Central memory CD8-positive, alpha-beta T cell (primary cell): ENCODE data around the gene USP32.

ENCODE experiments used
- ATAC-seq: fragments of 150-1000 bp; cut with Tn5 transposase; replicated peaks from 2 replicates; pipeline ENCODE4 v1.10.0; 2022; ENCODE audit warnings: mild to moderate bottlenecking, moderate FRiP score, moderate number of reproducible peaks; ENCODE audit not compliant: poor library complexity, severe bottlenecking; ENCODE audit errors: extremely low read depth
- DNase-seq, 2 donors: peaks; one replicate each; pipeline ENCODE4 v3.0.0; 2021; ENCODE audit warnings: low spot score in 2 of 2
- H3K27ac Mint-ChIP-seq: one replicate; pipeline ENCODE4 v1.8.0; 2022; ENCODE audit warnings: low read depth, mild to moderate bottlenecking, moderate library complexity, mixed read lengths
- H3K27me3 Mint-ChIP-seq: one replicate; pipeline ENCODE4 v1.8.0; 2022; ENCODE audit warnings: mixed read lengths
- H3K36me3 Mint-ChIP-seq: one replicate; pipeline ENCODE4 v1.8.0; 2022; ENCODE audit warnings: mild to moderate bottlenecking, moderate library complexity, mixed read lengths; ENCODE audit not compliant: insufficient read depth
- H3K4me1 Mint-ChIP-seq: one replicate; pipeline ENCODE4 v1.8.0; 2022; ENCODE audit warnings: mixed read lengths
- H3K4me3 Mint-ChIP-seq: one replicate; pipeline ENCODE4 v1.8.0; 2022; ENCODE audit warnings: mild to moderate bottlenecking, moderate library complexity, mixed read lengths
- H3K9me3 Mint-ChIP-seq: one replicate; pipeline ENCODE4 v1.8.0; 2022; ENCODE audit warnings: mixed read lengths

Gene USP32

GRCh38 chr17:60293580-60294335 is 98.2 kb downstream of the USP32 start:
- Mint-ChIP-seq H3K36me3 (peaks cover 9% of the 10 kb centered on the region), H3K9me3 (no peaks in the 10 kb centered on the region), H3K4me3 (no peak overlapping the region), H3K27me3 (no peaks in the 10 kb centered on the region), H3K27ac (no peak overlapping the region), H3K4me1 (peaks cover 6% of the 10 kb centered on the region)
- DNase-seq = no peak
- no peak for ATAC-seq

GRCh38 chr17:60292697-60293096 is 99.2 kb downstream of the USP32 start:
- DNase-seq (no peak), ATAC-seq (no peak)
- peaks cover 6% of the 10 kb centered on the region for H3K4me1 Mint-ChIP-seq
- no peak overlapping the region for H3K4me3 Mint-ChIP-seq
- H3K9me3 Mint-ChIP-seq = no peaks in the 10 kb centered on the region
- H3K27ac Mint-ChIP-seq = no peak overlapping the region
- H3K27me3 Mint-ChIP-seq = no peaks in the 10 kb centered on the region
- peaks cover 13% of the 10 kb centered on the region for H3K36me3 Mint-ChIP-seq

- no peak overlapping the region for H3K4me3 Mint-ChIP-seq
- H3K27ac Mint-ChIP-seq = no peak overlapping the region
- ATAC-seq (no peak), DNase-seq (no peak)
- peaks cover 15% of the 10 kb centered on the region for H3K4me1 Mint-ChIP-seq
- H3K36me3 Mint-ChIP-seq = peaks cover 12% of the 10 kb centered on the region
- no peaks in the 10 kb centered on the region for H3K27me3 Mint-ChIP-seq
- no peaks in the 10 kb centered on the region for H3K9me3 Mint-ChIP-seq
Measured at GRCh38 chr17:60284709-60285108, 107.2 kb downstream of the USP32 start.

GRCh38 chr17:60283816-60284215 is 108.1 kb downstream of the USP32 start:
- Mint-ChIP-seq H3K36me3 (peaks cover 10% of the 10 kb centered on the region), H3K9me3 (no peaks in the 10 kb centered on the region), H3K4me1 (peaks cover 15% of the 10 kb centered on the region), H3K4me3 (no peak overlapping the region), H3K27me3 (no peaks in the 10 kb centered on the region), H3K27ac (peak overlapping the region; percentile 25)
- DNase-seq (no peak), ATAC-seq (no peak)

GRCh38 chr17:60280673-60281072 is 111.3 kb downstream of the USP32 start:
- H3K4me1 Mint-ChIP-seq = peaks cover 20% of the 10 kb centered on the region
- DNase-seq = no peak
- peaks cover 4% of the 10 kb centered on the region for H3K36me3 Mint-ChIP-seq
- H3K27me3 Mint-ChIP-seq = no peaks in the 10 kb centered on the region
- ATAC-seq = no peak
- H3K4me3 Mint-ChIP-seq = no peak overlapping the region
- H3K27ac Mint-ChIP-seq = no peak overlapping the region
- H3K9me3 Mint-ChIP-seq = no peaks in the 10 kb centered on the region

GRCh38 chr17:60278237-60278636 is 113.7 kb downstream of the USP32 start:
- Mint-ChIP-seq H3K4me3 (no peak overlapping the region), H3K27ac (no peak overlapping the region), H3K27me3 (no peaks in the 10 kb centered on the region), H3K36me3 (peaks cover 2% of the 10 kb centered on the region), H3K9me3 (no peaks in the 10 kb centered on the region), H3K4me1 (peaks cover 6% of the 10 kb centered on the region)
- DNase-seq = no peak
- no peak for ATAC-seq

- Mint-ChIP-seq H3K27me3 (no peaks in the 10 kb centered on the region), H3K9me3 (no peaks in the 10 kb centered on the region), H3K27ac (no peak overlapping the region), H3K36me3 (peaks cover 2% of the 10 kb centered on the region), H3K4me3 (no peak overlapping the region), H3K4me1 (peaks cover 6% of the 10 kb centered on the region)
- DNase-seq = no peak
- no peak for ATAC-seq
Measured at GRCh38 chr17:60277258-60277657, 114.7 kb downstream of the USP32 start.

GRCh38 chr17:60269417-60269816 is 122.5 kb downstream of the USP32 start:
- no peak overlapping the region for H3K27ac Mint-ChIP-seq
- ATAC-seq (no peak), DNase-seq (no peak)
- no peaks in the 10 kb centered on the region for H3K27me3 Mint-ChIP-seq
- no peaks in the 10 kb centered on the region for H3K4me1 Mint-ChIP-seq
- no peaks in the 10 kb centered on the region for H3K9me3 Mint-ChIP-seq
- H3K36me3 Mint-ChIP-seq = peaks cover 8% of the 10 kb centered on the region
- H3K4me3 Mint-ChIP-seq = no peak overlapping the region

GRCh38 chr17:60260540-60260939 is 131.4 kb downstream of the USP32 start:
- no peak overlapping the region for H3K4me3 Mint-ChIP-seq
- DNase-seq (no peak), ATAC-seq (no peak)
- H3K36me3 Mint-ChIP-seq = peaks cover 22% of the 10 kb centered on the region
- no peak overlapping the region for H3K27ac Mint-ChIP-seq
- H3K4me1 Mint-ChIP-seq = no peaks in the 10 kb centered on the region
- no peaks in the 10 kb centered on the region for H3K9me3 Mint-ChIP-seq
- H3K27me3 Mint-ChIP-seq = no peaks in the 10 kb centered on the region

- DNase-seq (no peak), ATAC-seq (no peak)
- Mint-ChIP-seq H3K9me3 (no peaks in the 10 kb centered on the region), H3K4me1 (no peaks in the 10 kb centered on the region), H3K27ac (no peak overlapping the region), H3K27me3 (no peaks in the 10 kb centered on the region), H3K36me3 (peaks cover 16% of the 10 kb centered on the region), H3K4me3 (no peak overlapping the region)
Measured at GRCh38 chr17:60258313-60258712, 133.6 kb downstream of the USP32 start.

- H3K36me3 Mint-ChIP-seq = peaks cover 12% of the 10 kb centered on the region
Measured at GRCh38 chr17:60256174-60256573, 135.8 kb downstream of the USP32 start.

GRCh38 chr17:60253048-60253447 is 138.9 kb downstream of the USP32 start:
- Mint-ChIP-seq H3K9me3 (no peaks in the 10 kb centered on the region), H3K4me3 (no peak overlapping the region), H3K27me3 (no peaks in the 10 kb centered on the region), H3K27ac (no peak overlapping the region), H3K4me1 (no peaks in the 10 kb centered on the region), H3K36me3 (peaks cover 11% of the 10 kb centered on the region)
- no peak for DNase-seq
- no peak for ATAC-seq

More at GRCh38 chr17:60256174-60256573, 135.8 kb downstream of the USP32 start:
- Mint-ChIP-seq H3K9me3 (no peaks in the 10 kb centered on the region), H3K4me1 (no peaks in the 10 kb centered on the region), H3K27ac (no peak overlapping the region), H3K27me3 (no peaks in the 10 kb centered on the region), H3K4me3 (no peak overlapping the region)
- DNase-seq (no peak), ATAC-seq (no peak)

GRCh38 chr17:60252459-60252858 is 139.5 kb downstream of the USP32 start:
- Mint-ChIP-seq H3K4me3 (no peak overlapping the region), H3K27me3 (no peaks in the 10 kb centered on the region), H3K36me3 (peaks cover 12% of the 10 kb centered on the region), H3K27ac (no peak overlapping the region), H3K9me3 (no peaks in the 10 kb centered on the region), H3K4me1 (no peaks in the 10 kb centered on the region)
- ATAC-seq (no peak), DNase-seq (no peak)
